Motor neuron (in vitro differentiated cells): ENCODE results near the gene TRAF7. TPM values are rescaled to one million over a fixed set of nuclear protein-coding genes. Genes with fewer than 3 reads are reported as not detected.

ENCODE experiments used
- ATAC-seq, 8 experiments: fragments of 200-7000 bp; cut with Tn5 transposase; replicated peaks in 6 of 8; 2 replicates each; pipeline ENCODE4 v1.8.0; 2021; ENCODE audit warnings: mild to moderate bottlenecking in 8 of 8, moderate library complexity in 8 of 8
- H3K27ac ChIP-seq, 2 donors: fragments of 250-450 bp; sonication (Bioruptor Pico); 2 replicates each; pipeline ENCODE4 v1.9.0; 2021; ENCODE audit warnings: antibody characterized with exemption in 2 of 2, mild to moderate bottlenecking in 2 of 2, moderate library complexity in 1 of 2
- H3K4me1 ChIP-seq, 2 donors: fragments of 250-450 bp; sonication (Bioruptor Pico); replicated peaks in 1 of 2; 2 replicates each; pipeline ENCODE4 v1.6.1; 2021; ENCODE audit warnings: antibody characterized with exemption in 2 of 2, mild to moderate bottlenecking in 2 of 2, moderate library complexity in 1 of 2
- H3K4me3 ChIP-seq, 5 donors: fragments of 250-450 bp; sonication (Bioruptor Pico); 2 replicates each; pipeline ENCODE4 v1.9.0; 2021; ENCODE audit warnings: antibody characterized with exemption in 5 of 5, mild to moderate bottlenecking in 5 of 5, moderate library complexity in 4 of 5
- WGBS, 10 experiments: fragments of 450-650 bp; shearing (Covaris generic); methylation state at CpG; one replicate each; pipeline ENCODE4 v1.0.0; 2022; 5-methylcytosine and 5-hydroxymethylcytosine counted together
- in situ Hi-C, 9 experiments: fragments of 400-800 bp; cut with MboI; loops; one replicate each; pipeline ENCODE4 v1.15.0; 2021; ENCODE audit warnings: low sequenced_read_pairs in 9 of 9, low pct_unique_long_range_greater_than_20kb in 2 of 9; ENCODE audit not compliant: unreplicated experiment in 9 of 9
- total RNA-seq, 8 experiments: library from RNA; unstranded; fragments of 300-600 nt; gene quantifications; 2 replicates each; pipeline versions ENCODE4 v1.2.3 to v1.2.4, GENCODE V29; 2022

TRAF7 gene
- total RNA-seq, 8 experiments from 2014 or later: 20.7 to 82.2 (median 33.3) TPM

GRCh38 chr16:2152695-2153506, 2.7 kb upstream of the TRAF7 start:
- WGBS, 10 experiments: 0 to 69% (median 19%) methylated on average over 1 to 11 of the region's 25 CpGs; no CpG with 5 or more reads in 2 of the 10 experiments
- in situ Hi-C loops: no loop called here
- ATAC-seq: peak in 1 of 8 experiments; percentile 0
- Histone ChIP-seq H3K4me1 (peaks cover 50 to 56% of the 10 kb centered on the region in 2 donors), H3K4me3 (peak overlapping the region; percentile 19 to 98 (median 70)), H3K27ac (no peak overlapping the region)

- in situ Hi-C loops: no loop called here
- 0 to 7% (median 0%) methylated on average over 3 to 17 of the region's 23 CpGs; no CpG with 5 or more reads in 2 of the 10 experiments for WGBS, 10 experiments
- Histone ChIP-seq H3K4me1 (peaks cover 48 to 55% of the 10 kb centered on the region in 2 donors), H3K27ac (peak overlapping the region in 1 of 2 donors; percentile 26), H3K4me3 (peak overlapping the region; percentile 59 to 98 (median 75))
- ATAC-seq: no peak
These were observed 970 bp upstream of the TRAF7 start for GRCh38 chr16:2154533-2155090.

GRCh38 chr16:2155977-2156848, 631 bp downstream of the TRAF7 start:
- H3K27ac ChIP-seq: peak overlapping the region; percentile 12 to 54
- peak in 3 of 8 experiments; percentile 0 to 3 (median 2) for ATAC-seq

GRCh38 chr16:2156849-2157224, 1.3 kb downstream of the TRAF7 start:
- peaks cover 39 to 52% of the 10 kb centered on the region in 2 donors for H3K4me1 ChIP-seq
- 17 to 71% methylated on average over 1 to 3 of the region's 5 CpGs; no CpG with 5 or more reads in 8 of the 10 experiments for WGBS, 10 experiments
- in situ Hi-C loops: no loop called here
- no peak overlapping the region for H3K27ac ChIP-seq
- H3K4me3 ChIP-seq: peak overlapping the region; percentile 49 to 54 (median 51)
- ATAC-seq: no peak

More at GRCh38 chr16:2155977-2156848, 631 bp downstream of the TRAF7 start:
- in situ Hi-C loops: no loop called here
- WGBS, 10 experiments: 0 to 7% (median 0%) methylated on average over 1 to 5 of the region's 47 CpGs; no CpG with 5 or more reads in 3 of the 10 experiments
- peaks cover 46 to 54% of the 10 kb centered on the region in 2 donors for H3K4me1 ChIP-seq
- peak overlapping the region; percentile 49 to 54 (median 51) for H3K4me3 ChIP-seq

- Histone ChIP-seq H3K27ac (no peak overlapping the region), H3K4me3 (no peak overlapping the region), H3K4me1 (peaks cover 37 to 50% of the 10 kb centered on the region in 2 donors)
- no peak for ATAC-seq
- WGBS, 10 experiments: 57 to 86% (median 75%) methylated on average over 1 to 8 of the region's 27 CpGs; no CpG with 5 or more reads in 5 of the 10 experiments
- in situ Hi-C loops: no loop called here
These were observed 2.1 kb downstream of the TRAF7 start for GRCh38 chr16:2157480-2158261.

GRCh38 chr16:2158262-2158638, 2.7 kb downstream of the TRAF7 start:
- in situ Hi-C loops: no loop called here
- no peak overlapping the region for H3K4me3 ChIP-seq
- WGBS, 10 experiments: 90 to 100% (median 100%) methylated on average over 2 to 10 of the region's 15 CpGs; no CpG with 5 or more reads in 7 of the 10 experiments
- ATAC-seq: no peak
- H3K27ac ChIP-seq: no peak overlapping the region
- peaks cover 32 to 45% of the 10 kb centered on the region in 2 donors for H3K4me1 ChIP-seq

- Histone ChIP-seq H3K27ac (peak overlapping the region; percentile 26 to 44), H3K4me3 (peak overlapping the region in 3 of 5 donors; percentile 3 to 16 (median 16)), H3K4me1 (peaks cover 23 to 34% of the 10 kb centered on the region in 2 donors)
- WGBS, 10 experiments: no CpG with 5 or more reads among the region's 24 CpGs
- in situ Hi-C loops: no loop called here
- peak; percentile 1 to 27 (median 7) for ATAC-seq
These were observed 3.7 kb downstream of the TRAF7 start for GRCh38 chr16:2159175-2159838.

GRCh38 chr16:2160915-2161551, 5.5 kb downstream of the TRAF7 start:
- Histone ChIP-seq H3K4me3 (no peak overlapping the region), H3K27ac (peak overlapping the region in 1 of 2 donors; percentile 35), H3K4me1 (peaks cover 21 to 32% of the 10 kb centered on the region in 2 donors)
- in situ Hi-C loops: no loop called here
- peak in 6 of 8 experiments; percentile 8 to 44 (median 22) for ATAC-seq
- WGBS, 10 experiments: no CpG with 5 or more reads among the region's 20 CpGs

- WGBS, 10 experiments: 100% methylated on average over 1 of the region's 10 CpGs; no CpG with 5 or more reads in 8 of the 10 experiments
- H3K27ac ChIP-seq: no peak overlapping the region
- in situ Hi-C loops: no loop called here
- no peak overlapping the region for H3K4me3 ChIP-seq
- H3K4me1 ChIP-seq: peaks cover 21 to 29% of the 10 kb centered on the region in 2 donors
- no peak for ATAC-seq
These were observed 6.3 kb downstream of the TRAF7 start for GRCh38 chr16:2161911-2162310.

- Histone ChIP-seq H3K4me1 (peaks cover 21 to 28% of the 10 kb centered on the region in 2 donors), H3K27ac (no peak overlapping the region), H3K4me3 (no peak overlapping the region)
- ATAC-seq: peak in 4 of 8 experiments; percentile 5 to 34 (median 12)
- in situ Hi-C loops: no loop called here
- WGBS, 10 experiments: 40 to 83% (median 80%) methylated on average over 1 to 6 of the region's 13 CpGs; no CpG with 5 or more reads in 7 of the 10 experiments
These were observed 7.1 kb downstream of the TRAF7 start for GRCh38 chr16:2162676-2163118.

- WGBS, 10 experiments: 93 to 95% methylated on average over 4 to 5 of the region's 26 CpGs; no CpG with 5 or more reads in 8 of the 10 experiments
- no peak overlapping the region for H3K27ac ChIP-seq
- in situ Hi-C loops: no loop called here
These were observed 7.8 kb downstream of the TRAF7 start for GRCh38 chr16:2163211-2163881.

More at GRCh38 chr16:2163211-2163881, 7.8 kb downstream of the TRAF7 start:
- peaks cover 21 to 28% of the 10 kb centered on the region in 2 donors for H3K4me1 ChIP-seq
- no peak overlapping the region for H3K4me3 ChIP-seq
- ATAC-seq: peak in 1 of 8 experiments; percentile 4
